ENCODE data around the gene BCAS3. TPM values are rescaled to one million over a fixed set of nuclear protein-coding genes. Genes with fewer than 3 reads are reported as not detected.

BCAS3 gene
- polyA plus RNA-seq, 1 donor from 2014 or later, result 21.6 TPM

- H3K4me3 ChIP-seq (ENCODE audit: low read length), result no peak overlapping the region
- no peaks in the 10 kb centered on the region for H4K20me1 ChIP-seq (ENCODE audit: insufficient read depth)
- H2AFZ ChIP-seq (ENCODE audit: low read depth, low read length), result no peak overlapping the region
- H3K36me3 ChIP-seq (ENCODE audit: insufficient read depth, low read length), result no peaks in the 10 kb centered on the region
- H3K27me3 ChIP-seq (ENCODE audit: insufficient read depth, low read depth, low read length), result no peaks in the 10 kb centered on the region
- TF ChIP-seq MXI1 (conservative IDR thresholded peaks at IDR 0.05; ENCODE audit: poor library complexity, severe bottlenecking), result no peak
- no peak for TF ChIP-seq REST (IDR thresholded peaks at IDR 0.05; ENCODE audit: borderline replicate concordance)
- no peak for TF ChIP-seq TAF1 (IDR thresholded peaks at IDR 0.05; ENCODE audit: low read depth)
- TF ChIP-seq, protein P1, sequence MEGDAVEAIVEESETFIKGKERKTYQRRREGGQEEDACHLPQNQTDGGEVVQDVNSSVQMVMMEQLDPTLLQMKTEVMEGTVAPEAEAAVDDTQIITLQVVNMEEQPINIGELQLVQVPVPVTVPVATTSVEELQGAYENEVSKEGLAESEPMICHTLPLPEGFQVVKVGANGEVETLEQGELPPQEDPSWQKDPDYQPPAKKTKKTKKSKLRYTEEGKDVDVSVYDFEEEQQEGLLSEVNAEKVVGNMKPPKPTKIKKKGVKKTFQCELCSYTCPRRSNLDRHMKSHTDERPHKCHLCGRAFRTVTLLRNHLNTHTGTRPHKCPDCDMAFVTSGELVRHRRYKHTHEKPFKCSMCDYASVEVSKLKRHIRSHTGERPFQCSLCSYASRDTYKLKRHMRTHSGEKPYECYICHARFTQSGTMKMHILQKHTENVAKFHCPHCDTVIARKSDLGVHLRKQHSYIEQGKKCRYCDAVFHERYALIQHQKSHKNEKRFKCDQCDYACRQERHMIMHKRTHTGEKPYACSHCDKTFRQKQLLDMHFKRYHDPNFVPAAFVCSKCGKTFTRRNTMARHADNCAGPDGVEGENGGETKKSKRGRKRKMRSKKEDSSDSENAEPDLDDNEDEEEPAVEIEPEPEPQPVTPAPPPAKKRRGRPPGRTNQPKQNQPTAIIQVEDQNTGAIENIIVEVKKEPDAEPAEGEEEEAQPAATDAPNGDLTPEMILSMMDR (IDR thresholded peaks at IDR 0.05; ENCODE audit: poor library complexity, severe bottlenecking), result no peak
- TF ChIP-seq EP300 (conservative IDR thresholded peaks at IDR 0.05; ENCODE audit: poor library complexity, severe bottlenecking), result no peak
- TF ChIP-seq POLR2AphosphoS5 (IDR thresholded peaks at IDR 0.05), result no peak
- TF ChIP-seq EZH2 (IDR thresholded peaks at IDR 0.05; ENCODE audit: borderline replicate concordance, insufficient read depth, low read length, poor library complexity, severe bottlenecking), result no peak
- TF ChIP-seq SMC3 (conservative IDR thresholded peaks at IDR 0.05; ENCODE audit: poor library complexity), result no peak
- no peak for TF ChIP-seq RAD21 (conservative IDR thresholded peaks at IDR 0.05)
- no peaks in the 10 kb centered on the region for H3K9me2 ChIP-seq (ENCODE audit: insufficient read depth, low read length)
- H3K79me2 ChIP-seq (replicated peaks; ENCODE audit: insufficient read depth, low read length), result no peaks in the 10 kb centered on the region
- no peak overlapping the region for H3K27ac ChIP-seq (ENCODE audit: low read length)
- H3F3A ChIP-seq (ENCODE audit: insufficient read depth, low read length, poor library complexity, severe bottlenecking), result no peaks in the 10 kb centered on the region
- no peak overlapping the region for H3K9ac ChIP-seq (ENCODE audit: low read length)
- no peak overlapping the region for H3K4me2 ChIP-seq (ENCODE audit: low read length)
- H3K9me3 ChIP-seq (ENCODE audit: low read length), result no peaks in the 10 kb centered on the region
Observed at GRCh38 chr17:61323909-61324868, 646.5 kb downstream of the BCAS3 start.

DNA sequence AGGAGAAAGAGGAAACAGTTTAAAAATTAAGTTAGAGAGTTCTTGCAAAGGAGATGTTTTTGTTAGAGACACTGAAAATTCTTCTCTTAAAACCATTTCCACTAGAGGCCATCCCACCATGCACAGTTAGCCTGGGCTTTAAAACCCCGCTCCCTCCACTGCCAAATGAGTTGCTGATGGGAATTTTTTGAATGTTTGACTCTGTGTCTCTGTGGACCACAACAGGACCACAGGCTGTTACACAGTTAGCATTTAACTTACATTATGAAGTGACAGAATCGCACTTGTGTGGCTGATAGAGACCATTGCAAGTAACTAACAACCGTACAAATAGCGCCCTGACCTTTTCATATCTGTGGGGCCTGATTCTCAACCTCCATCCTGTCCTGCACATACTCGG lies 647.3 kb downstream of the BCAS3 start:
- H3K4me3 ChIP-seq (ENCODE audit: low read length), result no peak overlapping the region
- H3F3A ChIP-seq (ENCODE audit: insufficient read depth, low read length, poor library complexity, severe bottlenecking), result no peaks in the 10 kb centered on the region
- no peaks in the 10 kb centered on the region for H3K9me2 ChIP-seq (ENCODE audit: insufficient read depth, low read length)
- no peaks in the 10 kb centered on the region for H3K9me3 ChIP-seq (ENCODE audit: low read length)
- no peak overlapping the region for H3K27ac ChIP-seq (ENCODE audit: low read length)
- no peaks in the 10 kb centered on the region for H3K27me3 ChIP-seq (ENCODE audit: insufficient read depth, low read depth, low read length)
- no peaks in the 10 kb centered on the region for H3K79me2 ChIP-seq (replicated peaks; ENCODE audit: insufficient read depth, low read length)
- H3K4me2 ChIP-seq (ENCODE audit: low read length), result no peak overlapping the region
- H3K36me3 ChIP-seq (ENCODE audit: insufficient read depth, low read length), result no peaks in the 10 kb centered on the region
- TF ChIP-seq EP300 (conservative IDR thresholded peaks at IDR 0.05; ENCODE audit: poor library complexity, severe bottlenecking) (no peak), RAD21 (conservative IDR thresholded peaks at IDR 0.05) (no peak), TAF1 (IDR thresholded peaks at IDR 0.05; ENCODE audit: low read depth) (no peak), MXI1 (conservative IDR thresholded peaks at IDR 0.05; ENCODE audit: poor library complexity, severe bottlenecking) (no peak), EZH2 (IDR thresholded peaks at IDR 0.05; ENCODE audit: borderline replicate concordance, insufficient read depth, low read length, poor library complexity, severe bottlenecking) (no peak), SMC3 (conservative IDR thresholded peaks at IDR 0.05; ENCODE audit: poor library complexity) (no peak), POLR2AphosphoS5 (IDR thresholded peaks at IDR 0.05) (no peak), REST (IDR thresholded peaks at IDR 0.05; ENCODE audit: borderline replicate concordance) (no peak)
- TF ChIP-seq, protein P1 (IDR thresholded peaks at IDR 0.05; ENCODE audit: poor library complexity, severe bottlenecking), result no peak
- no peak overlapping the region for H2AFZ ChIP-seq (ENCODE audit: low read depth, low read length)
- H4K20me1 ChIP-seq (ENCODE audit: insufficient read depth), result no peaks in the 10 kb centered on the region
- no peak overlapping the region for H3K9ac ChIP-seq (ENCODE audit: low read length)
